NT2/D1 (cell line): ENCODE data around the gene ADARB2.

ENCODE experiments used
- SUZ12 ChIP-seq: IDR thresholded peaks from 2 replicates; pipeline ENCODE4 v1.6.1; 2011; ENCODE audit not compliant: insufficient read length, insufficient read depth; ENCODE audit errors: extremely low read depth
- YY1 ChIP-seq: IDR thresholded peaks from 2 replicates; pipeline ENCODE4 v1.6.1; 2011; ENCODE audit not compliant: insufficient read length, insufficient read depth
- ZNF274 ChIP-seq: IDR thresholded peaks from 2 replicates; pipeline ENCODE4 v1.6.1; 2011; ENCODE audit warnings: mild to moderate bottlenecking, low read depth, low read length

DNA sequence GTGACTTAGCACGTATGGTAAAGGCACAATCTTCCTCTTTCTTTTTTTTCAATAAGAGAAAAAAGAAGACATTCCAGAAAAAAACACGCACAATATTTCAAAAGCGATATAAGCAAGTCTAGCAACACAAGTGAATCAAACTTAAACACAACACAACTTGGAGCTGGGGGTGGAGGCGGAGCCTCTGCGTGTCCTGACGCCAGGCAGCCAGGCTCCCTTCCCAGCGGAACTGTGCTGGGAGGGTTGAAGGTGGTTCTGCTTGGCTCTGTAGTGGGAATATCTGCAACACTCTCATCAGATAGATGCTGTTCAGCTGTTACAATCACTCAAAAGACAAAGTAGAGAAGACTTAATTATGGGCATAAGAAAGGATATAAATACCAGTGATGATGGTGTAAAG is 469.8 kb downstream of the ADARB2 start:
- TF ChIP-seq ZNF274 (no peak), YY1 (no peak), SUZ12 (no peak)
